Colon (tissue), 2 donors: ENCODE measurements around the gene LCE6A.

Source experiments
- FAIRE-seq: peaks from 2 replicates; lab custom pipeline; 2012; peaks lifted over from hg19 to GRCh38; lab: Jason Lieb, UNC
- donor health status: control.
- donor health status: control.

The LCE6A gene

GRCh38 chr1:152842556-152842955 lies at the start of gene LCE6A:
Gene LCE6A, plus strand, starts transcription at chr1:152842856. Its CDS starts 665 bp downstream, at chr1:152843521.
- FAIRE-seq, result no peak

DNA sequence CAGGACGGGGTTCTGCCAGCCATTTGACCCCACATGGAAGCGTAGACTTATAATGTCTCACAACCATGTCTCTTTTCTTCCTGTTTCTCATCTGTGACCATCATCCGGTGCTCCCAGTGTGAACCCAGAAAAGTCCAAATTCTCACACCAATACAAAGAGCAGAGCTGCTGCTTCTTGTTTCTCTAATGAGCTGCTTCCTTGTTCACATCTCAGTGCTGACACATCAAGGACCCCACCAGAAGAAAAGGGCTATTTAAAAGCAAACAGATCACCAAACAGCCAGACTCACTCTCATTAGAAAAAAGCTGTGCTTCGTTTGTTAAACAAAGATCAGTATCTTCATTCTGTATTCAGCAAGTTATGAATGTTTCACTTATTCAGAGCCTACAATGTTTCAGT lies 47.0 kb upstream of the LCE6A start:
- no peak for FAIRE-seq

DNA sequence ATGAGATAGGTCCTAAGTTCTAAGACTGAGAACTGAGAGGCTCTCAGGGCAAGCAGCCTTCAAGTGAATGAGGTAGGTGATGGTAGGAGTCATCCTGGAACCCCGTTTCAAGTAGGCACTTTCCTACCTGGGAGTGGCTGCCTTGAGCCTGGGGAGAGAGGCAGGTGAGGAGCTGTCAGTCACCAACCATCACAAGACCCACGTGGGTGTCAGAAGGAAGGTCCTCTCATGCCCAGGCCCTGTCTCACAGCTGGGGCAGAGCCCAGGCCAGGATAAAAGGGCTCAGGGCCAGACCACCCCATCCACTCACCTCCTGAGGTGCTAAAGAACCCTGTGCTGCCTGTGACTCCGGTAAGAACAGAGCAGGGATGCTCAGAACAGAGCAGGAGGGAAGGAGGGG lies 46.2 kb upstream of the LCE6A start, which contains the start of gene LCE1D:
Gene LCE1D (plus strand): TSS at position 301 of the 400 bp plus-strand sequence. CDS start 1,074 bp downstream, outside the sequence.
- no peak for FAIRE-seq

DNA sequence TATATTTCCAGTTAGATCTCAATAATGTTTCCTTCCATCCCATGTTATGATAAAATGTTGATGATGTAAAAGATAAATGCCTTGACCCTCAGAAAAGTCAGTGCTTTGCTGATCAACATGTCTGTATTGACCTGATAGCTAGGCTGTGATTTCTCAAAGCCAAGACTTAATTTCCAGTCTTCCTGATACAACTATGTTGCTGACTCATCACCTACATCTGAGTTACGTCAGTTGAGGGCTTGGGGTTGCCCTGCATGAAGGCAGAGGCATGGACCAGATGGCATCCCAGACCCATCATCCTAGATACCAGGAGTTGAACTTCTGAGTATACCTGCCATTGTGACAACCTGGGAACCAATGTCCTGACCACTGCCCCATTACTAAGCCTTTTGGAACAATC lies 41.3 kb upstream of the LCE6A start:
- FAIRE-seq, result no peak

DNA sequence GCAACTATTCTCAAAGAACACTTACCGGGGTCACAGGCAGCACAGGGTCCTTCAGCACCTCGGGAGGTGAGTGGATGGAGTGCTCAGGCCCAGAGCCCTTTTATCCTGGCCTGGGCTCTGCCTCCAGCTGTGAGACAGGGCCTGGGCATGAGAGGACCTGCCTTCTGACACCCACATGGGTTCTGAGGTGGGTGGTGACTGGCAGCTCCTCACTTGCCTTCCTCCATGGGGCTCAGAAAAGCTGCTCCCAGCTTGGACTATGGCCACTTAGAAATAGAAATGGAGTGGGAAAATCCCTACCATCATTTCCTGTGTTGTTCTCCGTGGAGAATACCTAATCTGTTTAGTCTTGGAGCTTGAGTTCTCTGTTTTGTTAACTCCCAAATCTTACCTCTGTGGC lies 36.1 kb upstream of the LCE6A start, which contains the start of gene LCE1C:
Gene LCE1C (minus strand): TSS at position 76 of the 400 bp plus-strand sequence. CDS start 1,173 bp downstream, outside the sequence.
- no peak for FAIRE-seq

DNA sequence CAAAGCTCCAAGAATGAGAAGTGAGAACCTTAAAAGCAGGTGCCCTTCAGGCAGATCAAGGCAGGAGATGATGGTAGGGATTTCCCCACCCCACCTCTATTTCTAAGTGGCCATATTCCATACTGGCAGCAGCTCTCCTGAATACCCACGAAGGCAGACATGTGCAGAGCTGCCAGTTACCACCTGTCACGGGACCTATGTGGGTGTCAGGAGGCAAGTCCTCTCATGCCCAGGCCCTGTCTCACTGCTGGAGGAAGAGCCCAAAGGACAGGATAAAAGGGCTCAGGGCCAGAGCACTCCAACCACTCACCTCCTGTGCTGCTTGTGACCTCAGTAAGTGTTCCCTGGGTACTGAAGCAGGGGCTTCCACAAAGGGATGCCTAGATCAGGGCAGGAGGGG lies 31.6 kb upstream of the LCE6A start:
- no peak for FAIRE-seq

- no peak for FAIRE-seq
Observed at GRCh38 chr1:152811671-152812070, 31.0 kb upstream of the LCE6A start, which contains the start of gene LCE1B. Gene LCE1B, plus strand, starts transcription at chr1:152811971. Its CDS starts 476 bp downstream, at chr1:152812447.

DNA sequence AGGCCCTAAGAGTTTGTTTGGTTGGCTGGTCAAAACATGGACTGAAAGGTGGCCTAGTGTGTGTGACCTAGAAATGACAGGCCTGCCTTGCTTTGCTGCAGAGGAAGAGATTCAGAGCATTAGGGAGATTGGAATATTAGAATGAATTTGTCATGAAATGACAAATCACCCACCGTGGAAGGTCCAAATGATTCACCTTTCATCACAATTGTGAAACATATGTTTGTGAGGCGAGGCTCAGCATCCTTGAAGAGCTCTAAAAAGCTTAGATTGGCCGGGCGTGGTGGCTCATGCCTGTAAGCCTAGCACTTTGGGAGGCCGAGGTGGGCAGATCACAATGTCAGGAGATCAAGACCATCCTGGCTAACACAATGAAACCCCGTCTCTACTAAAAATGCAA lies 25.3 kb upstream of the LCE6A start:
- no peak for FAIRE-seq

GRCh38 chr1:152823294-152823693 lies 19.4 kb upstream of the LCE6A start:
- FAIRE-seq, result no peak

- no peak for FAIRE-seq
Observed at GRCh38 chr1:152824964-152825363, 17.7 kb upstream of the LCE6A start.

DNA sequence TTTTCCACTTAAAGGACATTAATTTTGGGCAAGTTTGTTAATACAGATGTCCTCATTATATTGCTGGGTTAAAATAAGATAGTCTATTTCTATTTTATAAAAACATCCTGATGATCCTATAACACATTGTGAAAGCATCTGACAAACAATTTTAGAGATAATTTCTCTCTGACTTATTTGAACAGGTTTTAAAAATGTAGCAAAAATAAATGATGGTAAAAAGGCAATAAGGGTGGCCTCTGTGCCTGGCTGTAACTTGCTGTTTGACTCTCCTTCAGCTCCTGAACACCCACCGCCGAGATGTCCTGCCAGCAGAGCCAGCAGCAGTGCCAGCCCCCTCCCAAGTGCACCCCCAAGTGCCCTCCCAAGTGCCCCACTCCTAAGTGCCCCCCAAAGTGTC lies 15.5 kb upstream of the LCE6A start, which contains the start of gene LCE1A:
Gene LCE1A (plus strand): TSS at position 301 of the 400 bp plus-strand sequence. CDS start 0 bp downstream, at position 301.
- no peak for FAIRE-seq

DNA sequence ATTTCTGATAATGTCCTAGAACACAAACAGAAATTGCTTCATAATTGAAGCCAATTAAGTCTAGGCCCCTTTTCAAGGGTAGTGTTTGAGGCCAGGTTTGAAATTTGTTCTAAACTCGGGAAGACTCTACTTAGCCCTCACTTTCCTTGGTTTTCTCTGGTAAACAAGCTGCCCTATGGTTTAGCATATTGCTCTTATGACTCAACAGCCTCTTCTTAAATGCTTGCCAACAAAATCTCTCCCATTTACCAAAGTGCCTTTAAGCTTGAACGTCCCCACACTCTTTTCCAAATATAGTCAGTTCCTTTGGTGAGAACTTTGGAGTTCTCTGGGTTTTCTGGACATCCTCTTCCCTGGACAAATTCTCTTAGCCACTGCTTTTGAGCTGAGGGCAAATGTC lies 5.8 kb upstream of the LCE6A start:
- no peak for FAIRE-seq

- no peak for FAIRE-seq
Observed at GRCh38 chr1:152855661-152856060, 13.0 kb downstream of the LCE6A start.

DNA sequence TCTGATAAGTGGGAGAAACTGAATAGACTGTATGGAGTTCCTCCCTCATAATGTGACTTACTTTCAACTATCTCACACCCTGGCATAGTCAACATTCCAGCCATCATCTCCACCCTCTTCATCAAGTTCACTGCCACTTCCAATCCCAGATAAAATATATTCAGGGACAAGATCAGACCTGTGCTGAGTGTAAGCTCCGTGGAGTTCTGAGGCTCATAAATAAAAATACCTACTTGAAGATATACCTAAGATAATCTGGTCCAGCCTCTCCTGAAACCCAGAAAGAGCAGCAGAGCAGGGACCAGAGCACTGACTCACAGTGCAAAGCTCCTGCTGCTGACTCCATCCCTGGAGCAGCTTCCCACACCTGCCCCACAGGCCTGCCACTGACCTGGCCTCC lies 15.4 kb downstream of the LCE6A start:
- FAIRE-seq, result no peak

GRCh38 chr1:152859696-152860095 lies 17.0 kb downstream of the LCE6A start, which contains the start of gene LCE7A:
Gene LCE7A, plus strand, starts transcription at chr1:152859996. Its CDS starts 702 bp downstream, at chr1:152860698.
- no peak for FAIRE-seq

DNA sequence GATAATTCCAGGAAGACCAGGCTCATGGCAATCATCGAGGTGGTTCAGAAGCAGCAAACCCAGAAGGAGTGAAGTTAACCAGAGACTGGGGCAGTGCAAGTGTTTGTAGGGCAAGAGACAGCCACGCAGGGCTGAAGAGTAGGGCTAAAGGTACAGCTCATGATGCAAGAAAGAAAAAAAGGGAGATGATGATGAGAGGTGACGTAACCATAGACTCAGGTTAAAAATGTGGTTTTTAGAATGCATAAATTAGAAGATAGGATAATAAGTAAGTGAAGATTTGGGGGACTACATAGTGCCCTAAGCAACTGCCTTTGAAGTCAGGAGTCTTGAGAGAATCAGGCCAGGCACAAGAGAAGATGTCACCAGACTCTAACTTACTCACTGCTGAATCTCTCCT lies 17.5 kb downstream of the LCE6A start:
- no peak for FAIRE-seq

DNA sequence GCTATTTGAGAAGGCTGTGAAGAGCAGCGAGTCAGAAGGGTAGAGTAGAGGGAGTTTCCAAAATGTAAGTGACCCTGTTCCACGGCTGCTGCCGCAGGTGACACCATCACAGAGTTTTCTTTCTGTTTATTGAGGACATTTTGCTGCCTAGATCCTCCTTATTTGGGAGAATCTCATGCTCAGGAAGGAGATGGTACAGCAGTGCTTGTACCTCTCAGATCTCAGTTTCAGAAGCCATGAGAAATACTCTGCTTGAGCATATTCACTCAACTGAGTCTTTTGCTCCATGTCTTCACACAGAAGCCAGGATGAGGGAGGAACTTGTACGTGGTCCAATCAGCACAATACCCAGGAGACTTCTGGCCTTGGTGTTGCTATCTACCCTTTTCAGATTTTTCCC lies 18.7 kb downstream of the LCE6A start:
- no peak for FAIRE-seq

DNA sequence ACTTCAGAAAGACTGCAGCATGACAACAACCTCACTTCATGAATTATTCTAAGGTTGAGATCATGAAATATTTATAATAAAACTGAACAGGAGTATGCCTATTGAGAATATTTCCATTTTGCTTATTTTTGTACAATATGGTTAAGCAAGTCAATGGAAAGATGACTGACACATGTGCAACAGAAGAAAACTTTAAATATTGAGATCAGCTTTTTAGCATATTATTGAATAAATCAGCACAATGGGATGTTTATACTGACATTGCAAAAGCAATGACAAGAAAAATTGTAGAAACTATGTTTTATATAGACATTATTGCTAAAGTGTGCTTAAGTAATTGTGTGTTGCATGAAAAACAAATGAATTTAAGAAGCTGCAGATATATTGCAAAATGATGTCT lies 21.8 kb downstream of the LCE6A start:
- FAIRE-seq, result no peak

- no peak for FAIRE-seq
Observed at GRCh38 chr1:152866321-152866720, 23.7 kb downstream of the LCE6A start.

DNA sequence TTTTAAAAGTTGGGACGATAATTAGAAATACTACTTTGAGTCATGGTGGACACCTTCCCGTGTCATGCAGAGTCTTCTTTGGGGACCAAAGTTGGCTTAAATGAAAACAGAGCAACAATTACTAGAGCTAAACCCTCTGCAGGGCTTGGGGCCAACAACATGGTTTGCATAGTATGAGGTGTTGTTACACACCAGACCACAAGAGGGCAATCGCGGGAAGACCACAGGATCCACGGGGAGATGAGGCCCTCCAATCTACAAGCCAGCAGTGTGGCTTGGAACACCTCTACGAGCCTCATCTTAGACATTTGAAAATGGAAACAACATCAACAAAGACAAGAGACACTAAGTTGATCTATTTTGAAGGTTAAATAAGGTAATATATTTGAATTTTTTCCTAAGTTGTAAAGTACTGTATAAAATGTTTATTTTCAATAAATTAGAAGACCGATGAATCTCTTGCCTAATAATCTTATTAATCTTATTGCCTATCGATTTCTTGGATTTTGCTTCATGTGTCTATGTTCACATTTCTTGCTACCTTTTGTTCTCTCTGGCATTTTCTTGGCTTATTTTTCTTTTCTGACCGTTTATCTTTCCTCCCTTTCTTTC lies 27.3 kb downstream of the LCE6A start:
- FAIRE-seq, result no peak

DNA sequence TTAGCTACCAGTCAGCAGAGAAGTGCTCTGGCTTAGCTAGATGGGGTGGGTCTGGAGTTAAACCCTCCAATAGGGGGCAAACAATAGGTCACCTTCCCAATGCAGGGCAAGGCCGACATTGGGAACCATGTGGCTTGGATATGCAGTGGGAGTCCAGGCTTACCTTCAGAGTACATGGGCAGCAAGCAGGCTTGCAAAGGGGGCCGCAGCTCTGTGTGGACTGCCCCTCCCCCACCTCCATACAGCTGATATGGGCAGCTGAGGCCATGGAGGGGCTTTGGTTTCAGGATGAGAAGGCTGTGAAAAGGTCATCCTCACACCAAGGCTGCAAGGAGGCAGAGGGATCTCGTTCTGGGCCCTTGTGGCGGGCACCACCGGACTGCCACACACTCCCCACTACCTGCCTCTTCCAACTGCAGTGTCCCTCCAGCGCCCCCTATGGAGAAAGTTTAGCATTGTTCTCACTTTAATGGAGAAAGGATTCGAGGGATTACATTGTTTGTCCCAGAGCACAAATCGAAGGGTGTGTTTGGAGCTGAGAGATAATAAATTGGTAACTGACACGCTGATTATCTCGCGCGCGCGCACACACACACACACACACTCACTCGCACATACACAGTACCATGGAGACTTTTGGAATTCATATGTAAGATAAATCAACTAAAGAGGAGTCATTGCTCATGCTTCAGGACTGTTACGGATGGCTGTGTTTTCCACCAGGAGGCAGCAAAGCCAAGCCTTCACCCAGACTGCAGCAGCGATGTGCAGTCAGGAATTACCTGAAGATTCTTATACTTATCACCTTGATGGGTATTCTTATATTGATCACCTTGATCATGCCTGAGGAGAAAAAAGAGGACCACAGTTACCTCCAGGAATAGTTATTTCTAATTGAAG lies 28.4 kb downstream of the LCE6A start:
- FAIRE-seq, result no peak

DNA sequence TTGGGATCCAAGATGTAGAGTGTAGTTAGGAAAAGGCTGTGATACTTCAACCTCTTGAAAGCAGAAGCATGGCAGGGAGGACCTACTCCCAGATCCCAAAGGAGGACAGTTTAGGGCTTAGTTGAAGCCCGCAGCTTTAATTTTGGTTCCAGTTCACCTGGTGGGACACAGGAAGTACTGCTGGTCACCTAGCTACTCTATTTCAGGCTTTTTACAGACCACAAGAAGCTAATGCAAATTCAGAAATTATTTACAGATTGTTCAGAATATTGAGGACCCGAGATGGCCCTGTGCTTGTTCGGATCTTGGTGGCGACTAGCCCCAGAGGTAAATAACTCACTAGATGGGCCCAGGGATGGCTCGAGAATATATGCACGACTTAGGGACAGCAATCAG lies 29.1 kb downstream of the LCE6A start:
- FAIRE-seq, result no peak

GRCh38 chr1:152873495-152873894 lies 30.8 kb downstream of the LCE6A start:
- no peak for FAIRE-seq
